Suprapubic skin (tissue), 4 donors: ENCODE measurements around the gene IP6K1. TPM values are rescaled to one million over a fixed set of nuclear protein-coding genes. Genes with fewer than 3 reads are reported as not detected.
A peak's percentile ranks its signal among the peaks of the same experiment; 100 is the strongest.

Source experiments
- DNase-seq, 2 donors: peaks; one replicate each; pipeline ENCODE4 v3.0.0-alpha.2; 2019; ENCODE audit warnings: low spot score in 2 of 2
- H3K27ac ChIP-seq: fragments of 200-600 bp; sonication (generic); one replicate; pipeline ENCODE4 v1.5.1; 2019
- H3K27me3 ChIP-seq: fragments of 200-600 bp; sonication (generic); one replicate; pipeline ENCODE4 v1.5.1; 2019
- H3K36me3 ChIP-seq: fragments of 200-600 bp; sonication (generic); one replicate; pipeline ENCODE4 v1.5.1; 2019
- H3K4me1 ChIP-seq: fragments of 200-600 bp; sonication (generic); one replicate; pipeline ENCODE4 v1.5.1; 2019
- H3K4me3 ChIP-seq: fragments of 200-600 bp; sonication (generic); one replicate; pipeline ENCODE4 v1.5.1; 2019; ENCODE audit warnings: mild to moderate bottlenecking
- H3K9me3 ChIP-seq: fragments of 200-600 bp; sonication (generic); one replicate; pipeline ENCODE4 v1.5.1; 2019
- CTCF ChIP-seq, 2 donors: fragments of 200-600 bp in 1 of 2; fragments of 450-650 bp in 1 of 2; sonication (generic) in 1 of 2; IDR thresholded peaks; one replicate each; pipeline ENCODE4 v1.5.1; 2016 to 2019; ENCODE audit warnings: antibody characterized with exemption in 2 of 2, mild to moderate bottlenecking in 1 of 2, moderate library complexity in 1 of 2
- EP300 ChIP-seq: sonication (generic); formaldehyde crosslinking; IDR thresholded peaks from one replicate; pipeline ENCODE4 v1.6.1; 2017; ENCODE audit warnings: antibody characterized with exemption
- POLR2A ChIP-seq, 2 donors: fragments of 450-650 bp; IDR thresholded peaks; one replicate each; pipeline ENCODE4 v1.6.1; 2017; ENCODE audit warnings: antibody characterized with exemption in 2 of 2, mild to moderate bottlenecking in 2 of 2, moderate library complexity in 2 of 2
- POLR2AphosphoS5 ChIP-seq, 3 donors: sonication (generic); formaldehyde crosslinking; IDR thresholded peaks; one replicate each; pipeline ENCODE4 v1.6.1; 2017; ENCODE audit warnings: antibody characterized with exemption in 3 of 3
- WGBS: methylation state at CpG from one replicate; pipeline ENCODE4 v1.1.5; 2018; 5-methylcytosine and 5-hydroxymethylcytosine counted together
- total RNA-seq, 4 donors: library from RNA; depleted of rRNA; stranded (reverse); fragments of >200 nt; gene quantifications; one replicate each; pipeline ENCODE4 v1.1.0, GENCODE V29; 2016

Gene IP6K1
- total RNA-seq, 4 donors from 2014 or later = 39.5 to 57.3 (median 53.2) TPM

GRCh38 chr3:49738067-49738713 lies 48.2 kb downstream of the IP6K1 start:
- Histone ChIP-seq H3K36me3 (peaks cover 45% of the 10 kb centered on the region), H3K4me1 (no peaks in the 10 kb centered on the region), H3K27ac (no peak overlapping the region), H3K27me3 (no peaks in the 10 kb centered on the region), H3K4me3 (no peak overlapping the region), H3K9me3 (no peaks in the 10 kb centered on the region)
- WGBS = 93% methylated on average over 11 of the region's 11 CpGs
- TF ChIP-seq CTCF (IDR thresholded peaks at IDR 0.05) (no peak), POLR2AphosphoS5 (IDR thresholded peaks at IDR 0.05) (no peak), EP300 (no peak), POLR2A (IDR thresholded peaks at IDR 0.05) (no peak)
- no peak for DNase-seq

- no peak for DNase-seq
- Histone ChIP-seq H3K9me3 (no peaks in the 10 kb centered on the region), H3K36me3 (peaks cover 73% of the 10 kb centered on the region), H3K27me3 (no peaks in the 10 kb centered on the region), H3K27ac (no peak overlapping the region), H3K4me1 (no peaks in the 10 kb centered on the region), H3K4me3 (no peak overlapping the region)
- TF ChIP-seq EP300 (no peak), POLR2A (IDR thresholded peaks at IDR 0.05) (no peak), POLR2AphosphoS5 (IDR thresholded peaks at IDR 0.05) (no peak)
- WGBS = 94% methylated on average over 5 of the region's 6 CpGs
Measured at GRCh38 chr3:49734752-49735151, 51.6 kb downstream of the IP6K1 start.

GRCh38 chr3:49733551-49733950 lies 52.8 kb downstream of the IP6K1 start:
- no peak overlapping the region for H3K4me3 ChIP-seq
- H3K9me3 ChIP-seq = no peaks in the 10 kb centered on the region
- no peak overlapping the region for H3K27ac ChIP-seq
- H3K27me3 ChIP-seq = no peaks in the 10 kb centered on the region
- peak in 1 of 2 donors; percentile 35 for DNase-seq
- no peaks in the 10 kb centered on the region for H3K4me1 ChIP-seq
- H3K36me3 ChIP-seq = peaks cover 74% of the 10 kb centered on the region
- no peak for TF ChIP-seq CTCF (IDR thresholded peaks at IDR 0.05)
- TF ChIP-seq POLR2A (IDR thresholded peaks at IDR 0.05) = no peak
- WGBS = 89% methylated on average over 1 of the region's 1 CpG

GRCh38 chr3:49732597-49732996 lies 53.7 kb downstream of the IP6K1 start:
- Histone ChIP-seq H3K9me3 (no peaks in the 10 kb centered on the region), H3K4me3 (no peak overlapping the region), H3K27ac (no peak overlapping the region), H3K36me3 (peaks cover 70% of the 10 kb centered on the region), H3K4me1 (no peaks in the 10 kb centered on the region), H3K27me3 (no peaks in the 10 kb centered on the region)
- TF ChIP-seq POLR2A (IDR thresholded peaks at IDR 0.05) = no peak
- WGBS = 91% methylated on average over 11 of the region's 11 CpGs
- DNase-seq = peak in 1 of 2 donors; percentile 44

- Histone ChIP-seq H3K36me3 (peaks cover 67% of the 10 kb centered on the region), H3K9me3 (no peaks in the 10 kb centered on the region), H3K27ac (no peak overlapping the region), H3K4me3 (no peak overlapping the region), H3K27me3 (no peaks in the 10 kb centered on the region), H3K4me1 (no peaks in the 10 kb centered on the region)
- TF ChIP-seq POLR2AphosphoS5 (IDR thresholded peaks at IDR 0.05) (no peak), POLR2A (IDR thresholded peaks at IDR 0.05) (no peak), EP300 (no peak), CTCF (IDR thresholded peaks at IDR 0.05) (no peak)
- WGBS = 96% methylated on average over 4 of the region's 4 CpGs
- no peak for DNase-seq
Measured at GRCh38 chr3:49729966-49730609, 56.3 kb downstream of the IP6K1 start.

GRCh38 chr3:49727924-49728361 lies 58.4 kb downstream of the IP6K1 start:
- WGBS = 91% methylated on average over 9 of the region's 15 CpGs
- peak in 1 of 2 donors; percentile 78 for DNase-seq

More at GRCh38 chr3:49727924-49728361, 58.4 kb downstream of the IP6K1 start:
- TF ChIP-seq EP300 = no peak
- no peak for TF ChIP-seq POLR2A (IDR thresholded peaks at IDR 0.05)
- no peak for TF ChIP-seq POLR2AphosphoS5 (IDR thresholded peaks at IDR 0.05)
- TF ChIP-seq CTCF (IDR thresholded peaks at IDR 0.05) = no peak
- Histone ChIP-seq H3K27me3 (no peaks in the 10 kb centered on the region), H3K4me1 (peaks cover 13% of the 10 kb centered on the region), H3K36me3 (peaks cover 56% of the 10 kb centered on the region), H3K27ac (no peak overlapping the region), H3K9me3 (no peaks in the 10 kb centered on the region), H3K4me3 (no peak overlapping the region)
